K562 (cell line): ENCODE results near the gene CARMIL1. TPM values are rescaled to one million over a fixed set of nuclear protein-coding genes. Genes with fewer than 3 reads are reported as not detected.
A peak's percentile ranks its signal among the peaks of the same experiment; 100 is the strongest.

Source experiments
- ATAC-seq: fragments of 200-7000 bp; cut with Tn5 transposase; 3 replicates; pipeline ENCODE4 v1.9.1; 2020; ENCODE audit warnings: moderate library complexity
- BruUV-seq: library from RNA; stranded (reverse); fragments of 400-500 nt; replicated peaks from 2 replicates; lab custom pipeline; 2021; lab: Mats Ljungman, UMichigan
- CTCF ChIA-PET: fragments of 300-600 bp; formaldehyde crosslinking; extraction: SDS; loops from one replicate; lab custom pipeline; 2021; ENCODE audit warnings: low intra/inter-chr PET ratio; lab: Yijun Ruan, JAX
- POLR2A ChIA-PET: fragments of 300-600, 350-650 bp; sonication (Branson Sonifier 250); formaldehyde crosslinking; extraction: SDS; loops from one replicate; lab custom pipeline; 2021; ENCODE audit warnings: antibody characterized with exemption, inconsistent platforms; lab: Yijun Ruan, JAX
- DNase-seq, 4 experiments: peaks; one replicate each; pipeline versions ENCODE4 v3.0.0 to v3.0.0-alpha.2; 2011 to 2018; ENCODE audit warnings: low spot score in 3 of 4, mixed read lengths in 3 of 4; ENCODE audit errors: extremely low read depth in 1 of 4
- FAIRE-seq: peaks from 2 replicates; lab custom pipeline; 2011; peaks lifted over from hg19 to GRCh38; lab: Jason Lieb, UNC
- H2AFZ ChIP-seq: 2 replicates; pipeline ENCODE4 v1.6.0; 2011; ENCODE audit warnings: low read depth, low read length, control low read depth, inconsistent platforms
- H3K27ac ChIP-seq: fragments of 200-600 bp; 3 replicates; pipeline ENCODE4 v1.8.0; 2011; ENCODE audit warnings: low read depth, mild to moderate bottlenecking, control low read depth, inconsistent platforms, low read length, moderate library complexity, mixed read lengths; ENCODE audit errors: extremely low read depth
- H3K27me3 ChIP-seq, 2 experiments: fragments of 300-600 bp in 1 of 2; 2 replicates in 1 of 2; 3 replicates in 1 of 2; pipeline versions ENCODE4 v1.6.0 to v1.8.0; 2011; ENCODE audit warnings: inconsistent platforms in 2 of 2, low read length in 2 of 2, mild to moderate bottlenecking in 1 of 2, mixed read lengths in 1 of 2, moderate library complexity in 1 of 2; ENCODE audit not compliant: control insufficient read depth in 2 of 2, insufficient read depth in 2 of 2
- H3K36me3 ChIP-seq: fragments of 300-600 bp; 3 replicates; pipeline ENCODE4 v1.8.0; 2011; ENCODE audit warnings: mild to moderate bottlenecking, low read length, inconsistent platforms; ENCODE audit not compliant: control insufficient read depth, insufficient read depth
- H3K4me1 ChIP-seq, 2 experiments: fragments of 200-600 bp in 1 of 2; replicated peaks in 1 of 2; 2 replicates in 1 of 2; 3 replicates in 1 of 2; pipeline versions ENCODE4 v1.5.1 to v1.8.0; 2011; ENCODE audit warnings: inconsistent platforms in 2 of 2, low read length in 2 of 2, mild to moderate bottlenecking in 1 of 2, mixed read lengths in 1 of 2, moderate library complexity in 1 of 2; ENCODE audit not compliant: control insufficient read depth in 2 of 2, insufficient read depth in 2 of 2
- H3K4me2 ChIP-seq: 2 replicates; pipeline ENCODE4 v1.6.1; 2011; ENCODE audit warnings: low read length, control low read depth, inconsistent platforms, mixed read lengths; ENCODE audit not compliant: insufficient read depth
- H3K4me3 ChIP-seq: fragments of 200-600 bp; sonication (generic), shearing (Covaris generic); 2 replicates; pipeline ENCODE4 v1.5.1; 2016; ENCODE audit warnings: control low read depth, inconsistent platforms
- H3K79me2 ChIP-seq: fragments of 200-600 bp; 3 replicates; pipeline ENCODE4 v1.8.0; 2011; ENCODE audit warnings: low read length, inconsistent platforms; ENCODE audit not compliant: control insufficient read depth, insufficient read depth
- H3K9ac ChIP-seq, 2 experiments: 2 replicates each; pipeline versions ENCODE4 v1.6.0 to v1.6.1; 2011; ENCODE audit warnings: low read depth in 2 of 2, low read length in 2 of 2, control low read depth in 1 of 2, inconsistent platforms in 1 of 2, mild to moderate bottlenecking in 1 of 2, mixed read lengths in 1 of 2; ENCODE audit not compliant: insufficient read depth in 1 of 2
- H3K9me1 ChIP-seq: one replicate; pipeline ENCODE4 v1.6.0; 2011; ENCODE audit warnings: inconsistent platforms, mild to moderate bottlenecking, low read length, moderate library complexity; ENCODE audit not compliant: control insufficient read depth, insufficient read depth
- H3K9me3 ChIP-seq: replicated peaks from 2 replicates; pipeline ENCODE4 v1.5.1; 2011; ENCODE audit warnings: low read depth, low read length, inconsistent platforms; ENCODE audit not compliant: control insufficient read depth, insufficient read depth
- H4K20me1 ChIP-seq: replicated peaks from 2 replicates; pipeline ENCODE4 v1.6.1; 2011; ENCODE audit warnings: low read length, inconsistent platforms, mixed read lengths; ENCODE audit not compliant: control insufficient read depth, insufficient read depth
- C11orf30 ChIP-seq: fragments of 450-650 bp; IDR thresholded peaks from 2 replicates; pipeline ENCODE4 v1.6.1; 2016; ENCODE audit warnings: low read depth, mild to moderate bottlenecking
- KHSRP ChIP-seq: fragments of 450-650 bp; IDR thresholded peaks from 2 replicates; pipeline ENCODE4 v1.6.1; 2017
- MAFF ChIP-seq: IDR thresholded peaks from 2 replicates; pipeline ENCODE4 v1.6.1; 2012; ENCODE audit warnings: low read length, improper control_type of control experiment
- MAFG ChIP-seq: fragments of 450-650 bp; conservative IDR thresholded peaks from 2 replicates; pipeline ENCODE4 v1.6.1; 2016; ENCODE audit warnings: missing genetic modification characterization, missing compliant biosample characterization
- MAFK ChIP-seq: IDR thresholded peaks from 2 replicates; pipeline ENCODE4 v1.6.1; 2011; ENCODE audit warnings: low read length, improper control_type of control experiment
- TAL1 ChIP-seq: fragments of 450-650 bp; IDR thresholded peaks from 2 replicates; pipeline ENCODE4 v1.6.1; 2016; ENCODE audit warnings: mild to moderate bottlenecking
- ZNF143 ChIP-seq: sonication (generic); formaldehyde crosslinking; IDR thresholded peaks from 2 replicates; pipeline ENCODE4 v1.9.0; 2022; ENCODE audit warnings: mild to moderate bottlenecking, missing genetic modification reagents
- ZNF316 ChIP-seq: fragments of 450-650 bp; IDR thresholded peaks from 2 replicates; pipeline ENCODE4 v1.6.1; 2016
- WGBS: fragments of 100-300 bp; shearing (Covaris generic); methylation state at CpG from one replicate; pipeline ENCODE4 v1.1.6; 2016; ENCODE audit warnings: low coverage, mixed read lengths; ENCODE audit not compliant: insufficient coverage; ENCODE audit errors: missing lambda C conversion rate; 5-methylcytosine and 5-hydroxymethylcytosine counted together
- in situ Hi-C: fragments of 300-500 bp; cut with MboI; formaldehyde crosslinking; loops from 4 replicates; pipeline ENCODE4 v1.15.0; 2018; ENCODE audit warnings: inconsistent platforms, mixed read lengths
- intact Hi-C: fragments of 100-400 bp; cut with micrococcal nuclease; formaldehyde crosslinking; loops from 2 replicates; pipeline ENCODE4 v1.14.2; 2022
- polyA plus RNA-seq, 8 experiments: library from polyadenylated mRNA; depleted of rRNA in 4 of 8; stranded (reverse) in 5 of 8; unstranded in 3 of 8; fragments of >200 nt; fragmentation: Nextera tagmentation in 2 of 8; fragmentation: Illumina TruSeq in 1 of 8; extraction: Ambion mirVana in 2 of 8; extraction: Trizol in 1 of 8; gene quantifications; 2 replicates each; pipeline versions ENCODE4 v1.2.1 to v1.2.3, GENCODE V29; 2011 to 2014; ENCODE audit warnings: inconsistent platforms in 1 of 8, missing spikeins in 1 of 8
- total RNA-seq, 7 experiments: library from RNA; depleted of rRNA in 6 of 7; stranded (reverse); fragments of >200 nt in 6 of 7; fragmentation: Illumina TruSeq in 2 of 7; extraction: Trizol in 2 of 7; gene quantifications; 2 replicates each; pipeline versions ENCODE4 v1.2.1 to v1.2.3, GENCODE V29; 2011 to 2021; ENCODE audit warnings: low replicate concordance in 1 of 7
- TF ChIP-seq, protein P1 (sequence below): IDR thresholded peaks from 3 replicates; pipeline ENCODE4 v1.6.1; 2011; ENCODE audit warnings: borderline replicate concordance, mild to moderate bottlenecking; ENCODE audit not compliant: insufficient read length, insufficient read depth

The CARMIL1 gene
- total and polyA plus RNA-seq, 9 of the 15 experiments (the other 6 are each of a cell fraction or from before 2014, with no cell fraction given) = 0.04 to 0.32 (median 0.10) TPM; not detected in 1

DNA sequence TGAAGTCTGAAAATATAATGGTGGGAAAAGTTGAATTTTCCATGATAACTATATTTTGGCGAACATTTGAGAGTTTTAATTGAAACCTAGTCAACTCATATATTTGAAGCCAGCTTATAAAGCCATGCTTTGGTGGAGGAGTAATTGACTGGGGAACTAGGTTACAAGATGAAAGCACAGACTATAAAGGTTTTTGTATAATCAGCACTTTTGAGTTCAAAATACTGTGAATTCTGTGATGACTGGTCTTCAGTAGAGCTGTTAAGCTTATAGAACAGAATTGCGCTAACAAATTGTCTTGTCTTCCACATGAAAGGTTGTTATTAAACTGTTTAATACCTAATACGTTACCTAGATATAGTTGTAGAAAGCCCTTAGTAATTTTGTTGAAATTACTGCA, 213.8 kb downstream of the CARMIL1 start:
- 0% methylated on average over 3 of the region's 3 CpGs for WGBS
- no peaks in the 10 kb centered on the region for H3K79me2 ChIP-seq
- H3K9me1 ChIP-seq = no peaks in the 10 kb centered on the region
- ChIA-PET POLR2A (no interaction called here), CTCF (no interaction called here)
- no peaks in the 10 kb centered on the region for H3K9me3 ChIP-seq
- H4K20me1 ChIP-seq = no peaks in the 10 kb centered on the region
- H3K4me3 ChIP-seq = no peak overlapping the region
- H3K9ac ChIP-seq = no peak overlapping the region
- in situ Hi-C loops = no loop called here
- intact Hi-C loops = loop anchor here (5.0 kb wide), 2 partner anchors 64 to 109 kb away; no protein-coding TSS in a partner anchor
- ATAC-seq (no peak), DNase-seq (no peak), FAIRE-seq (no peak)
- H3K36me3 ChIP-seq = no peaks in the 10 kb centered on the region
- H3K4me2 ChIP-seq = no peak overlapping the region
- no peak overlapping the region for H3K27ac ChIP-seq
- H3K4me1 ChIP-seq = no peaks in the 10 kb centered on the region
- BruUV-seq = no TSS peak
- TF ChIP-seq ZNF143 = no peak
- TF ChIP-seq, protein P1, sequence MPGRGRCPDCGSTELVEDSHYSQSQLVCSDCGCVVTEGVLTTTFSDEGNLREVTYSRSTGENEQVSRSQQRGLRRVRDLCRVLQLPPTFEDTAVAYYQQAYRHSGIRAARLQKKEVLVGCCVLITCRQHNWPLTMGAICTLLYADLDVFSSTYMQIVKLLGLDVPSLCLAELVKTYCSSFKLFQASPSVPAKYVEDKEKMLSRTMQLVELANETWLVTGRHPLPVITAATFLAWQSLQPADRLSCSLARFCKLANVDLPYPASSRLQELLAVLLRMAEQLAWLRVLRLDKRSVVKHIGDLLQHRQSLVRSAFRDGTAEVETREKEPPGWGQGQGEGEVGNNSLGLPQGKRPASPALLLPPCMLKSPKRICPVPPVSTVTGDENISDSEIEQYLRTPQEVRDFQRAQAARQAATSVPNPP = no peak
- TF ChIP-seq MAFK = peak; percentile 78
- TF ChIP-seq MAFG (tag) = peak; percentile 83
- TF ChIP-seq ZNF316 = peak; percentile 90
- peak; percentile 84 for TF ChIP-seq MAFF
- no peak for TF ChIP-seq KHSRP
- no peak for TF ChIP-seq TAL1
- peak; percentile 81 for TF ChIP-seq C11orf30
- no peak overlapping the region for H2AFZ ChIP-seq
- H3K27me3 ChIP-seq = peaks cover 0 to 4% of the 10 kb centered on the region in 2 experiments; a peak in 2 of 5 replicates
